Head of caudate nucleus (tissue), 42 donors: ENCODE data around the gene CLRN3.

Experiments
- DNase-seq, 42 donors: peaks; one replicate each; pipeline versions ENCODE4 v3.0.0 to v3.0.0-alpha.2; 2020 to 2021; ENCODE audit warnings: mixed read lengths in 7 of 42
- intact Hi-C: fragments of 100-400 bp; cut with DNase I; formaldehyde crosslinking; loops from one replicate; pipeline ENCODE4 v1.15.0; 2022

CLRN3 gene

DNA sequence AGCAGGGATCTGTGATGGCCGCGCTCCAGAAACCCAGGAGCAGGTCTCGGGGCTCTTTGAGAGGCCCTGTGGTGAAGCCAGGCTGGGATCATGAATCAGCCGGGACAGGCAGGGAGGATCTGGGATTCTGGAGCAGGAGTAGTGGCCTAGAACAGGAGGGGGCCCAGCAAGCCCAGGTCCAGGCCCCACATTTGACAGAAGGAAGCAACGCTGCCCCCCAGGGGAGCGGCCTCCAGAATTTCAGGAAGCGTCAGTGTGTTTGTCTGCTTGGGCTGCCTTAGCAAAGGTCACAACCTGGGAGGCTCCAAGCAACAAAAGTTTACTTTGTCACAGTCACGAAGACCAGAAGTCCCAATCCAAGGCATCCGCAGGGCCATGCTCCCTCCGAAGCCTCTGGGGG, 36.8 kb downstream of the CLRN3 start:
- intact Hi-C loops: no loop called here
- peak in 1 of 42 donors; percentile 11 for DNase-seq

DNA sequence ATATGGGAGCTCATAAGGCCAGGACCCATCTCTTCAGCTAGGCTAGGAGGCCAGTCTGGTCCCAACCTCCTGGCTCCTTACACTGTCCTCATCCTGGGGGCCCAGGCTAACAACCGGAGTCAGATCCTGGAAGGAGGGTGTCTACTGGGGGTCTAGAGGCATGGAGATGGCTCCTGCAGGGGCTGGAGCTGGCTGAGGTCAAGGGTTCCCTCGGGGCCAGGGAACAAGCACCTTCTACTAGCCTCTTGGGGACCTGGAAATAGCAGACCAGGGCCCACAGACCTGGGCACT, 37.2 kb downstream of the CLRN3 start:
- no peak for DNase-seq
- intact Hi-C loops: no loop called here

DNA sequence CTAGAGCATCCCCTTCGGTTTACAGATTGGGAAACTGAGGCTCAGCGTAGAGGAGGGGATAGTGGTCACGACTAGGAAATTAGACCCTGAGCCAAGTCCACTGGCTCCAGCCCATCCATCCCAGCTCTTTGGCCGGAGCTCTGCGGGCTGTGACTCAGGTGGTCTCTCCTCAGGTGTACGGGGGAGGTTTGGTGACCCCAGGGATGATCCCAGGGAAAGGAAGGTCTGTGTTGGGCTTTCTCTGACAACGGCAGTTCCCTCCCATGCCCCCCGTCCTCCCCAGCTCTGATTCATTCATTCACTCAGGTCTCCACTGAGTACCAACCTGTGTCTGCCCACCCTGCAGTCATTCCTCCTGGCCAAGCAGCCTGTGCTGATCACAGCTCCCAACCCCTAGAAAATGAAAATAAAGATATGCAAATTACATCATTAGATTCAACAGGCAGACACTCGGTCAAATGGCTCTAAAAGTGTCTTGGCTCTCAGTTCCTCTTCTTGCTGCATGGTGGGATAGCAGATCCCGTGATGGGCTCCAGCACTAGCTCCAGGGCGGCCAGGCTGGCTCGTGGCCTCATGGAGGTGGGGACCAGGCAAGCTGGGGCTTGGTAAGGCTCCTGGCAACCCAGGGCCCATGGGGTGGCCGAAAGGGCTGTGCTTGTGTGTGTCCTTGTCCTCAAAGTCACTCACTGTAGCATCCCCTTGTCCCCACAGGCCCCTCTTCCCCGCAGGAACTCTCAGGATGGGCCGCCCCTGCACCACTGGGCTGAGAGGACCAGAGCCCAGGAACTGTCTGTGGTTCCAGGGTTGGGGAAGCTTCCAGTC, 37.8 kb downstream of the CLRN3 start:
- peak in 1 of 42 donors; percentile 15 for DNase-seq
- intact Hi-C loops: loop anchor here (5.0 kb wide), 1 partner anchor 138 kb away; no protein-coding TSS in a partner anchor

DNA sequence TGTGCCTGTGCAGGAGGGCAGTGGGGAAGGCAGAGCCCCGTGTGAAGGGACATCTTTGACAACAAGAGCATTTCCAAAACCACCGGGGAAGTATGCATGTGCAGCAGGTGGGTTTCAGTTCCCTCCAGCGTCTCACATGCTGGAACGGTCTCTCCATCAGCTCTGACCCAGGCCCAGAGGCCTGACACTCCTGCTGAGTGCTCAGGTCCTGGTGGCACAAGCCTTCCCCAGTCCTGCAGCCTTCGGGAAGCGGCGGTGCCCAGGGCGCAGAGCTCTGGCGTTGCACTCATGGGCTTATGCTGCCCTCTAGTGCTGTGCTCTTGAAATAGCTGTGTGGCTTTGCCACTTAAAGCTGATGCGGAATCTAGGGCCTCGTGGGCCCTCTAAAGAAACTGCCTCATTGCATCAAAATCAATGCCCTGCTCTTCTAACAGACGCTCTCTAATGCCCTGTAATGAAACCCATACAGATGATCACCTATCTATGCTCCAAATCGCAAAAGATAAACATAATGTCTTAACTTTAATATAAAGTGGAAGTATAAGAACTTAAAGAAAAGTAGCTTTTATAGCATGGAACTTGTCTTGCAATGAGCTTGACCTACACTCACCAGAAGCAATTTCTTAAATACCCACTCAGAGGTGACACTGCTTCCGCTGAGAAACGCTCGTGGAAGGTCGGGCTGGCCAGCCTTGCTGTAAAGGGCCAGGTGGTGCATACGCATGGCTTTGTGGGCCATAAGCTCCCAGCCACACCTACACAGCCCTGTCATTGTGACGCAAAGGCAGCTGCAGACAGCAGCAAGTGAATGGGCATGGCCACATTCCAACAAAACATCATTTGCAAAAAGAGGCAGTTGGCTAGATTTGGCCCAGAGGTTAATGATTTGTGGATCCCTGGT, 38.6 kb downstream of the CLRN3 start:
- intact Hi-C loops: loop anchor here (5.0 kb wide), 1 partner anchor 137 kb away; no protein-coding TSS in a partner anchor
- DNase-seq: peak; percentile 70 to 92 (median 82)

DNA sequence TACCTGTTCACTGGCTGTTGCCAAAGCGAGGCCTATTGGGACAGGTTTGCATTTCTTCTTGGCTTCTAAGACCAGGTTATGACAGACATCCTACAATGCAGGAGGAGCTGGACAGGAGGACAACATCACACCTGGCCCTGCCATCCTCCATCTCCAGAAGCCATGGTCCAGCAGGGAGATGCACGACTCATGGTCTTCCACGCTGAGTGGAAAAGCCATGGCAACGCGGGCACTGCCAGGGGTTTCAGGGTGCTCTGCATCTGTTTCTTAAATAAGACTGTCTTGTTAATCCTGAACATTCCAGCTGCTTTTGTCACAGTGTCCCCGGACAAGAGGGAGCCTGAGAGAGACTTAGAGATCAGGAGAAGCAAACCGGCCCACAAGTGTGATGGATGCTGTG, 40.3 kb downstream of the CLRN3 start:
- intact Hi-C loops: loop anchor here (5.0 kb wide), 1 partner anchor 135 kb away; no protein-coding TSS in a partner anchor
- peak in 1 of 42 donors; percentile 11 for DNase-seq

DNA sequence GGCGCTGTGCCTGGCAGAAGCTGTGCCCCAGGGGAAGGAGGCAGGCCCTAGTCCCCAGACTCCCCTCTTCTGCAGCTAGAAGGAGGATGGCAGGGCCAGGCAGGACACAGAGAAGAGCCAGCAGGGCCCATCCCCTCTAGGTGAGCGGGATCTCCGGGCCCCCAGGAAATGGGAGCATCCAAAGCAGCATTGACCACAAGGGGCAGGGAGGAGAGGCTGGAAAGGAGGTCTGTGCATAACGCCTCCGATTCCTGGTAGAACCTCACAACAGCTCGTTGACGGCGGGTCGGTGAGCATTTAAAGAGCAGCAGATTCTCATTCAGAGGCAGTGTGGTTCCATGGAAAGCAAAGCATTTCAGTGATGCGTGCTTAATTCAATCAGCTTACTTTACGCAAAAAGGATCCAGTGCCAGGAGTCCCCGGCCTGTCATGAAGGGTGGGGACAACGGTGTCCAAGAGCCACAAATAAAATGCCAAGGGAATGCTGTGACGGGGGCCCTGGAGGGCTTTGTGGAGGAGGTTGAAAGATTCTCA, 41.0 kb downstream of the CLRN3 start:
- DNase-seq: peak in 1 of 42 donors; percentile 11
- intact Hi-C loops: loop anchor here (5.0 kb wide), 1 partner anchor 134 kb away; no protein-coding TSS in a partner anchor

DNA sequence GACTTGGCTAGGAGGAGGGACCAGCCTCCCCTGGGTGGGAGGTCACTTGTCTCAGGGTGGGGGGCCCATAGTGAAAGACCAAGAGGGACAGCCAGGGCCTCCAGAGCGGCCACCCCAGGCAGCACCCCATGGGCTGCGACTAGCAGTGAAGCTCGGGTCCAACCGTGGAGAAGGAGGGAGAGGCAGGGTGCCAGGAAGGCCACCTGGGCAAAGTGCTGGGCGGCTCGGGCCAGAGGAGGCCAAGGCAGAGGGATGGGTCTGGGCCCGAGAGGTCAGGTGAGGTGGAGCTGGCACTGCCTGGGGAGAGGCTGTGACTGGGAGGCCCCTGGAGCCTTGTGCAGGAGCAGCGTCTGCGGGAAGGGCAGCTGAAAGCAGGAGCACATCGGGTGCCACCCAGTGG, 41.8 kb downstream of the CLRN3 start:
- intact Hi-C loops: loop anchor here (5.0 kb wide), 1 partner anchor 134 kb away; no protein-coding TSS in a partner anchor
- peak in 1 of 42 donors; percentile 13 for DNase-seq

DNA sequence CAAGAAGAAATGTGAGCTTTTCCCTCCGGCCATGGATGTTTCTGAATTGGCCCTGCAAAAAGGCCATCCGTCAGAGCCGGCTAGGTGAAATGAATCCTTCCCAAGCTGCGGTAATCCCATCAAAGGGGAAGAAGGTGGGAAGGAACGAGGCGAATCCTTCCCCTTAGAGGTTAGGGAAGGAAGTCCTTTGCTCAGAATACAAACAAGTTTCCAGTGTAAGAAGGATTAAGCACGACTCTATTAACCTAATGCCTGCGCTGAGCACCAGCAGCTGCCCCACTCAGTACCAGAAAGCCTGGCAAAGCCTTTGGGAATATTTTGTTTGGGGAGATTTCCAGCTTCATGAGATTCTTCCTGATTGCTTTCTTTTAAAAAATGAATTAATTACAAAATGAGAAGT, 42.8 kb downstream of the CLRN3 start:
- peak in 1 of 42 donors; percentile 7 for DNase-seq
- intact Hi-C loops: loop anchor here (5.0 kb wide), 1 partner anchor 133 kb away; no protein-coding TSS in a partner anchor

DNA sequence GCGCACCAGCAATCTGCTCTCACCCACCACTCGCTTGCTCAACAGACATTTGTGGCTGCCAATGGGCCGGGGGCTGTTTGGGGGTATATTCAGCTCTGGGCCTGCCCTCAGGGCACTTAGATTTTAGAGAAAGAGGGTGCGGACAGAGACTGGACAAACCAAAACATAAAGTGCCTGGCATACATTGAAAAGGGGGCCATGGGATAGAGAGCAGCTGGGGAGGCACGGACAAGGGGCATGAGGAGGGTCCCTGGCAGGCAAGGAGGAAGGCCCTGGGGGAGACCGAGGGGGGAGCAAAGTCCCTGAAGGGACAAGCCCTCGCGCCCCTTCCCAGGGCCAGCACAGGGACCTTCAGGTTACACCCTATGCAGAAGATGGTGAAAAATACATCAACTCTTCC, 43.5 kb downstream of the CLRN3 start:
- peak in 1 of 42 donors; percentile 13 for DNase-seq
- intact Hi-C loops: no loop called here

DNA sequence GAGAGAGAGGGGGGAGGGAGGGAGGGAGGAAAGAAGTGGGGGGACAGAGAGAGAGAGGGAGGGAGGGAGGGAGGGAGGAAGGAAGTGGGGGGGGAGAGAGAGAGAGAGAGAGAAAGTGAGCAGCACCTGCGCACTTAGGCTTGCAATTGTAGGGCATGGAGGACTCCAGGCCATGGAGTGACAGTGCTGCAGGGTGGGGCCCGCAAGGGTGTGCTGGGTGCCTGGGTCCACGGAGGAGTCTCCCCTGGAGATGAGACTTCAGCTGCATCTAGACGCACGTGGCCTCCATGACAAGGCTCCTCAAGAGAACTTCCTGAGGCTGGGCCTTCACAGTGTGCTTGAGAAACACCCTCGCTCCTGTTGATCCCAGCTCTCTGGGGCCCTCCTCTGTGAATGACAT, 44.5 kb downstream of the CLRN3 start:
- peak in 1 of 42 donors; percentile 11 for DNase-seq
- intact Hi-C loops: no loop called here

DNA sequence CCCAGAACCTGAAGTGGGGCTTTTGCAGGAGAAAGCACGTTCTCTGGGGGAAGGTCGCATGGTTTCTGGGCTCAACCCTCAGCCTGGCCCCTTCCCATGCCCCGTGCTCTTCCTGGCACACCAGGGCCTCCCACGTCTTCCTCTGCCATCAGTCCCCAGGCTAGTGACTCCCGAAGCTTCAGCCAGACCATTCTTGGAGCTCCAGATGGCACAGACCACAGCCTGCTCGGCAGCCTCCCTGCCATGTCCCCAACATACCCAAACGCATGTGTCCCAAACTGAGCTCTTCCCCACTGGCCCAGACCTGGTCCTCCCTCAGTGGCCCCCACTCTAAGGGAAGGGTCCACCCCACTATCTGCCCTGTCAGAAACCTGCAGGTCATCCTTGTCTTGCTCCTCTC, 47.0 kb downstream of the CLRN3 start:
- intact Hi-C loops: no loop called here
- DNase-seq: no peak

DNA sequence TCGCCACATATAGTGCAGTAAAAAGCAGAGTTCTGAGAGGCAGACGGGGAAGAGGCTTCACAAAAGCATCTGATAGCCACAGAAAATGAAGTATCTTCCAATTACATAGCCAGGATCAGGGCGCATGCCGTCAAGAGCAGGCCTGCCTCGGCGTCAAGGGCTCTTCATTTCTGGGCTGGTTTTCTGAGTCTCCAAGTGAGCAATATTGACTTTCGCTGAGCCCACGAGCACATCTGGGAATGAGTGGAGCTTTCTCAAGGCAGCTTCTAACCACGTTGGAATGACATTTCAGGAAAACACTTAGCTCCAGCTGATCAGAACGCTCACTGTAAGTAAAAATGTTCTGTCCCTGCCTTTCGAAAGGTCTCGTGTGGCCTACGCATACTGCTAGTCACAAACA, 51.9 kb downstream of the CLRN3 start:
- DNase-seq: no peak
- intact Hi-C loops: no loop called here

DNA sequence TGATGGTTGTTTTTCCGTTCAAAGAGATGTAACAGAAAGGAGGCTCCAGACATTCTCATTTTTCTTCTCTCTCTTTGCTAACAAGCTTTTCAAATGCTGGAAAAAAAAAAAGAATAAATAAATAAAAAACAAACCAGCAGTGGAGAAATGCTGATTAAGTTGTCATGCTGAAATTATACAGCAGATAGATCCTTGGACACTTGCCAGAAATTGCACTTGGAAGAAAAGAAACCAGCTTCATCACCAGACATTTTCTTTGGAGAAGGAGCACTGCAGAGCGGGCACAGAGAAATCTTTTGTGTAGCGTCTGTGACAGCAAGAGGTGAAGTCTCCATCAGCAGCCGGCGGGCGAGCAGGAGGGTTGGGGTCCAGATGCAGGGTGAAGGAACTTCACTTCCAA, 55.8 kb downstream of the CLRN3 start:
- intact Hi-C loops: no loop called here
- DNase-seq: peak in 1 of 42 donors; percentile 6

DNA sequence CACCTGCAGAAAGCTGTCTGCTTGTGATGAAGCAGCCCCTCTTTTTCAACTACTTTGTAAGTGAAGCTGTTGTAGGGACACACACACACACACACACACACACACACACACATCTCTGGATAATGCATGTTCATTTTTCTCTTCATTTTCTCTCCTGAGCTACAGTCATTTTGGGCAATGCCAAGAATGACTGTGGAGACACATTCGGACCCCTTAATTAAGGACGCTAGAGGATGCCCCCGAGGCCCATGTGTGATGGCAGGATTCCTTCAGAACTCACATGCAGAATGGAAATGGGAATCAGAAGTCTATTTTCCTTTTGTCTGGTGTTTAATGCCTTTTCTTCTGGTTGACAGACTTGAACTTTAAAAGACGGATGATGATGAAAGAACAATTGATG, 56.6 kb downstream of the CLRN3 start:
- intact Hi-C loops: no loop called here
- no peak for DNase-seq

DNA sequence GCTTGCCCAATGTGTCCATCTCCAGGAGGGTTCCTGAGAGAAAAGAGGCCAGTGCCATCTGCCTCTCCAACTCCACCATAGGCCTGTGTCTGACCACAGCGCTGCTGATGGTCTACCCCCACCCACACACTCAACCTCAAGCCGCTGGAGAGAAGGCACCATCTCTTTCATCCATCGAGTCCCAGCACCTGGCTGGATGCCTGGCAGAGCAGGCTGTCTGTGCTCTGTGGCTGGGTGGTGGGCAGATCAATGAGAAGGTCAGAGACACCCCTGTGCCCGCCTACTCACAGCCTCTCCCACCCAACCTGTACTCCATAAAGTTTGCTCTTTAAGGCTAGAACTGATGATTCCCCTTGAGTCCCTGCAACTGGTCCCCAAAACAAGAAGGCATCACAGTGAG, 58.0 kb downstream of the CLRN3 start:
- intact Hi-C loops: no loop called here
- DNase-seq: no peak

DNA sequence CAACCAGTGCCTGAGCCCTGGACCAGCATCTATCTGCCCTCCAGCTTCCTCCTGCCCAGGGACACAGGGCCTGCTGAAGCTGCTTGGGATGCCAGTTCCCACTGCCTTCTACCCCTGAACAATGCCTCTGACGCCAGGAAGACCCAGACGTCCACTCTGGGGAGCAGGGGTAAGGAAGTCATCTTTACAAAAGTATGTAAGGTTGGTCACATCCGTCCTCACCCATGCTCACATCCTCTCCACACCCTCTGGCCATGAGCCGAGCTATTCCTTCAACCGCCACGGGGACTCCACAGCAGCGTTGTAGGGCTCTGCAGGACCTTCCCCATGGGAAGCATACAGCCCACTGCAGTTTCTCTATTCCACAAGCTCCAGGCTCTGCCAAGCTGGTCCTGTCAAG, 58.5 kb downstream of the CLRN3 start:
- DNase-seq: peak in 1 of 42 donors; percentile 32
- intact Hi-C loops: no loop called here

DNA sequence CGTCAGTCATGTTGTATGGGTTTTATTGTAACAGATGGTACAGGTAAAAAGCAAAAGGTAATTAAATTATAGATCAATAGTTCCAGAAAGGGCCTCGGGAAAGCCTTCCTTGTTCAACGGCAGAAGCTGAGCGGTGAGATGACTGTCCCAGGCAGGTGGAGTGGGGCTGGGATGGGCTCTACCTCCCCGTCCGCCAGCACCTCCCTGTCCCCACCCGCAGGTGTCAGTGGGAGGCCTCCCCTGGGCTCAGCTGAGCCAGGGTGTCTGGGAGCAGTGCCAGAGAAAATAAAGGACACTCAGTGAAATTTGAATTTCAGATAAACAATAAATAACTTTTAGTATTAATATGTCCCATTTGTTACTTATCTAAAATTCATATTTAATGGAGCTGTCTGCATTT, 58.9 kb downstream of the CLRN3 start:
- DNase-seq: peak in 1 of 42 donors; percentile 25
- intact Hi-C loops: no loop called here

DNA sequence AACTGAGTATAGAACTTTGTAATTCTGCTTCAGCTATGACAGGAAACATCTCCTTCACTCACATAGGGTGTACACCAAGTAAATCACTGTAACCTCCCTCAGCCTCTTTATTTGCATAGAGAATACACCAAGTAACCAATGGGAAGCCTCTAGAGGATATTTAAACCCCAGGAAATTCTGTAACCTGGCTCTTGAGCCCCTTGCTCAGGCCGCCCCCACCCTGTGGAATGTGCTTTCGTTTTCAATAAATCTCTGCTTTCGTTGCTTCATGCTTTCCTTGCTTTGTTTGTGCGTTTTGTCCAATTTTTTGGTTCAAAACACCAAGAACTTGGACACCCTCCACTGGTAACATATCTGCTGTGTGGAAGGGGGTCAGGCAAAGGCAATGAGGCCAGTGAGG, 60.2 kb downstream of the CLRN3 start:
- no peak for DNase-seq
- intact Hi-C loops: no loop called here

DNA sequence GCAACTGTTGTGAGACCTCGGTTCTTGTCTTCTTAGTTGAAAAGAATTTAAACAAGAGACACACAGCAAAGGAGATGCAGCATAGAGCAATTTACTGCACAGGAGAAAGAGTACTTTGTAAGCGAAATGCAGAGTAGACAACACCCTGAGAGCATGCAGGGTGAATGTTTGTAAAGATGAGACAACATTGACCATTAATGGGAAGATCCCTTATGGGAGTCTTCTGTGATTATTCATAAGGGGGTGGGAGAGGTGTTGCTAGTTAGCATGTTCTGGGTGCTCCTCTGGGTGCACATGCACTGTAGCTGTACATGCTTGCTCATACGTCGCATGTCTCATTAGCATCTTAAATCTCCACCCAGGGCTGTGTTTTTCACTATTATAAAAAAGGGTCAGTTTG, 62.3 kb downstream of the CLRN3 start:
- intact Hi-C loops: no loop called here
- no peak for DNase-seq
